Suprapubic skin (tissue), 4 donors: Measurements from ENCODE around the gene RHOT1. TPM values are rescaled to one million over a fixed set of nuclear protein-coding genes. Genes with fewer than 3 reads are reported as not detected.
A peak's percentile ranks its signal among the peaks of the same experiment; 100 is the strongest.

ENCODE experiments used
- DNase-seq, 2 donors: peaks; one replicate each; pipeline ENCODE4 v3.0.0-alpha.2; 2019; ENCODE audit warnings: low spot score in 2 of 2
- H3K27ac ChIP-seq: fragments of 200-600 bp; sonication (generic); one replicate; pipeline ENCODE4 v1.5.1; 2019
- H3K27me3 ChIP-seq: fragments of 200-600 bp; sonication (generic); one replicate; pipeline ENCODE4 v1.5.1; 2019
- H3K36me3 ChIP-seq: fragments of 200-600 bp; sonication (generic); one replicate; pipeline ENCODE4 v1.5.1; 2019
- H3K4me1 ChIP-seq: fragments of 200-600 bp; sonication (generic); one replicate; pipeline ENCODE4 v1.5.1; 2019
- H3K4me3 ChIP-seq: fragments of 200-600 bp; sonication (generic); one replicate; pipeline ENCODE4 v1.5.1; 2019; ENCODE audit warnings: mild to moderate bottlenecking
- H3K9me3 ChIP-seq: fragments of 200-600 bp; sonication (generic); one replicate; pipeline ENCODE4 v1.5.1; 2019
- EP300 ChIP-seq: sonication (generic); formaldehyde crosslinking; IDR thresholded peaks from one replicate; pipeline ENCODE4 v1.6.1; 2017; ENCODE audit warnings: antibody characterized with exemption
- POLR2A ChIP-seq, 2 donors: fragments of 450-650 bp; IDR thresholded peaks; one replicate each; pipeline ENCODE4 v1.6.1; 2017; ENCODE audit warnings: antibody characterized with exemption in 2 of 2, mild to moderate bottlenecking in 2 of 2, moderate library complexity in 2 of 2
- POLR2AphosphoS5 ChIP-seq, 3 donors: sonication (generic); formaldehyde crosslinking; IDR thresholded peaks; one replicate each; pipeline ENCODE4 v1.6.1; 2017; ENCODE audit warnings: antibody characterized with exemption in 3 of 3
- WGBS: methylation state at CpG from one replicate; pipeline ENCODE4 v1.1.5; 2018; 5-methylcytosine and 5-hydroxymethylcytosine counted together
- total RNA-seq, 4 donors: library from RNA; depleted of rRNA; stranded (reverse); fragments of >200 nt; gene quantifications; one replicate each; pipeline ENCODE4 v1.1.0, GENCODE V29; 2016
- TF ChIP-seq, protein P1 (sequence below), 2 donors: fragments of 200-600 bp in 1 of 2; fragments of 450-650 bp in 1 of 2; sonication (generic) in 1 of 2; IDR thresholded peaks; one replicate each; pipeline ENCODE4 v1.5.1; 2016 to 2019; ENCODE audit warnings: antibody characterized with exemption in 2 of 2, mild to moderate bottlenecking in 1 of 2, moderate library complexity in 1 of 2

The RHOT1 gene
- total RNA-seq, 4 donors from 2014 or later: 50.0 to 102 (median 61.4) TPM

DNA sequence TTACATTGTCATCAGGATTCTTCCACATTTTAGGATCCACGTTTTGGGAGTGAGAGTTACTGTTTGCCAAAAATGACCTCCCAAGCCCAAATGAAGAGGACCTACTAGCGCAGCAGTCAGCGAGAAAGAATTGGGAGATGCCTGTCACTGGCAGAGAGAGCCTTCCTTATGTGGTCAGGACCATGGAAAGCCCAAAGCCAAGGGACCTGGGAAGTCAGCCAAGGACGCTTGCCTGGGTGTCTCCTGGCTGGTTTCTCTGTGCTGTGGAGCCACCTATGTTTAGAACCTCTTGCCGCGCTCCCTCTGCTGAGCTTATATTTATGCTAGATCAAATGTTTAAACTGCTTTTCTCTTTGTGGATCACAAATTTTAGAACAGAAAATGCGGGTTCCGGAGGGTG is 98.4 kb downstream of the RHOT1 start:
- H3K9me3 ChIP-seq: no peaks in the 10 kb centered on the region
- no peak overlapping the region for H3K27ac ChIP-seq
- WGBS: 83% methylated on average over 8 of the region's 8 CpGs
- no peaks in the 10 kb centered on the region for H3K4me1 ChIP-seq
- no peak for DNase-seq
- H3K27me3 ChIP-seq: no peaks in the 10 kb centered on the region
- no peak overlapping the region for H3K4me3 ChIP-seq
- no peaks in the 10 kb centered on the region for H3K36me3 ChIP-seq
- TF ChIP-seq, protein P1, sequence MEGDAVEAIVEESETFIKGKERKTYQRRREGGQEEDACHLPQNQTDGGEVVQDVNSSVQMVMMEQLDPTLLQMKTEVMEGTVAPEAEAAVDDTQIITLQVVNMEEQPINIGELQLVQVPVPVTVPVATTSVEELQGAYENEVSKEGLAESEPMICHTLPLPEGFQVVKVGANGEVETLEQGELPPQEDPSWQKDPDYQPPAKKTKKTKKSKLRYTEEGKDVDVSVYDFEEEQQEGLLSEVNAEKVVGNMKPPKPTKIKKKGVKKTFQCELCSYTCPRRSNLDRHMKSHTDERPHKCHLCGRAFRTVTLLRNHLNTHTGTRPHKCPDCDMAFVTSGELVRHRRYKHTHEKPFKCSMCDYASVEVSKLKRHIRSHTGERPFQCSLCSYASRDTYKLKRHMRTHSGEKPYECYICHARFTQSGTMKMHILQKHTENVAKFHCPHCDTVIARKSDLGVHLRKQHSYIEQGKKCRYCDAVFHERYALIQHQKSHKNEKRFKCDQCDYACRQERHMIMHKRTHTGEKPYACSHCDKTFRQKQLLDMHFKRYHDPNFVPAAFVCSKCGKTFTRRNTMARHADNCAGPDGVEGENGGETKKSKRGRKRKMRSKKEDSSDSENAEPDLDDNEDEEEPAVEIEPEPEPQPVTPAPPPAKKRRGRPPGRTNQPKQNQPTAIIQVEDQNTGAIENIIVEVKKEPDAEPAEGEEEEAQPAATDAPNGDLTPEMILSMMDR (IDR thresholded peaks at IDR 0.05): no peak
- no peak for TF ChIP-seq POLR2A (IDR thresholded peaks at IDR 0.05)
- no peak for TF ChIP-seq EP300
- no peak for TF ChIP-seq POLR2AphosphoS5 (IDR thresholded peaks at IDR 0.05)

- TF ChIP-seq POLR2AphosphoS5 (IDR thresholded peaks at IDR 0.05) (no peak), POLR2A (IDR thresholded peaks at IDR 0.05) (no peak), EP300 (no peak)
- TF ChIP-seq, protein P1 (IDR thresholded peaks at IDR 0.05): no peak
- Histone ChIP-seq H3K27me3 (no peaks in the 10 kb centered on the region), H3K4me1 (no peaks in the 10 kb centered on the region), H3K9me3 (no peaks in the 10 kb centered on the region), H3K27ac (no peak overlapping the region), H3K4me3 (no peak overlapping the region), H3K36me3 (no peaks in the 10 kb centered on the region)
- DNase-seq: no peak
- 85% methylated on average over 1 of the region's 1 CpG for WGBS
Measured at GRCh38 chr17:32241640-32242039, 99.3 kb downstream of the RHOT1 start.

DNA sequence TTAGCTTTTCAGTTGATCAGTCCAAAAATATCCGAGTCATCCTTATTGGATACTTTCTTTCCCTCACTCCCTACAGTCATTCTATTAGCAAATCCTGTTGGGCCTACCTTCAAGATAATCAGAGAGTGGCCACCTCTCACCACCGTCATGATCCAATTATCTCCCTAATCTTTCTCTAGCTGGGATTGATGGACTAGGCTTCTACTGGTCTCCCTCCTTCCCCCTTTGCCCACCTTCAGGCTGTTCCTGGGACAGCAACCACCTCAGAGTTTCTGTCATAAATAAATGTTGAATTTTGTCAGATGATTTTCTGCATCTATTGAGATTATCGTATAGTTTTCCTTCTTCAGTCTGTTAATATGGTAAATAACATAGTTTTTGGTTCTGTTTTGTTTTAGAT is 107.2 kb downstream of the RHOT1 start:
- H3K4me1 ChIP-seq: no peaks in the 10 kb centered on the region
- TF ChIP-seq EP300: no peak
- TF ChIP-seq, protein P1 (IDR thresholded peaks at IDR 0.05): no peak
- no peak for TF ChIP-seq POLR2A (IDR thresholded peaks at IDR 0.05)
- TF ChIP-seq POLR2AphosphoS5 (IDR thresholded peaks at IDR 0.05): no peak
- WGBS: 89% methylated on average over 3 of the region's 3 CpGs
- no peak overlapping the region for H3K27ac ChIP-seq
- no peaks in the 10 kb centered on the region for H3K9me3 ChIP-seq
- H3K4me3 ChIP-seq: no peak overlapping the region
- no peak for DNase-seq
- no peaks in the 10 kb centered on the region for H3K27me3 ChIP-seq
- H3K36me3 ChIP-seq: no peaks in the 10 kb centered on the region

- no peaks in the 10 kb centered on the region for H3K4me1 ChIP-seq
- no peaks in the 10 kb centered on the region for H3K36me3 ChIP-seq
- H3K27me3 ChIP-seq: no peaks in the 10 kb centered on the region
- no peak for TF ChIP-seq EP300
- no peak for TF ChIP-seq POLR2AphosphoS5 (IDR thresholded peaks at IDR 0.05)
- TF ChIP-seq POLR2A (IDR thresholded peaks at IDR 0.05): no peak
- TF ChIP-seq, protein P1 (IDR thresholded peaks at IDR 0.05): peak; percentile 84 to 95
- H3K9me3 ChIP-seq: no peaks in the 10 kb centered on the region
- H3K4me3 ChIP-seq: no peak overlapping the region
- H3K27ac ChIP-seq: no peak overlapping the region
- peak; percentile 75 to 88 for DNase-seq
- WGBS: 63% methylated on average over 12 of the region's 12 CpGs
Measured at GRCh38 chr17:32253117-32253611, 110.9 kb downstream of the RHOT1 start.

DNA sequence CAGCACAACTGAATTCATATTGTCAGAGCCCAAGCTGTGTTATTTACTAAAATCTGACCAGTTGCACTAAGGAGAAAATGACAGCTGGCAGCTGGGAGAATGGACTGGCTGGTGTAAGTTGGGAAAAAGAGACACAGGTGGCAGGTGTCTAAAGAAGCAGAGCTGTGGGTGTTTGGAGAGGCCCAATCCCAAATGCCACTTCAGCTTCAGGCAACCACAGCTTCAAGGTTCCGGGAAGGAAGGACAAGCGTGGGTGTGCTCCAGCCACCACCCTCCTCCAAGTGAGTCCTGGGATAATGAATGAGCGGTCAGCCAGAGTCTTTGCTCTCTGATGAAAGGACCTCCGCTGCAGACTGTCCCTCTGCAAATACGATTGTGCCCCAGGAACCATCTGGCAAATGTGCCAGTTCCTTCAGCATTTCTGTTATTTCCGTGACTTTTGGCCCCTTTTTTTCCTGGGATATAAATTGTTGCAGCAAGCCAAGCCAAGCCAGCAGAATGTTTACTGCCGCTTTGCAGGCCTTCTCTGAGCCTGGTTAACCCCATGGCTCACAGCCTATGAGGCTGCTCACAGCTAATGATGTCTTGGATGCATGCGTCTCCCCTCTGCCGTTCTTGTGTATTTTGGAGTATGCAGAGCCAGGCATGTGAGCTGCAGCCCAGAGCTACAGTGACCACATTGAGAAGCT is 113.9 kb downstream of the RHOT1 start:
- TF ChIP-seq POLR2AphosphoS5 (IDR thresholded peaks at IDR 0.05) (no peak), POLR2A (IDR thresholded peaks at IDR 0.05) (no peak), EP300 (no peak)
- TF ChIP-seq, protein P1 (IDR thresholded peaks at IDR 0.05): no peak
- no peaks in the 10 kb centered on the region for H3K27me3 ChIP-seq
- H3K4me1 ChIP-seq: no peaks in the 10 kb centered on the region
- no peaks in the 10 kb centered on the region for H3K36me3 ChIP-seq
- no peaks in the 10 kb centered on the region for H3K9me3 ChIP-seq
- H3K27ac ChIP-seq: no peak overlapping the region
- H3K4me3 ChIP-seq: no peak overlapping the region
- 62% methylated on average over 9 of the region's 9 CpGs for WGBS
- no peak for DNase-seq
